Measurements from ENCODE around the gene FAT1. TPM values are rescaled to one million over a fixed set of nuclear protein-coding genes. Genes with fewer than 3 reads are reported as not detected.

FAT1 gene
- polyA plus RNA-seq, 1 donor = 186 TPM

DNA sequence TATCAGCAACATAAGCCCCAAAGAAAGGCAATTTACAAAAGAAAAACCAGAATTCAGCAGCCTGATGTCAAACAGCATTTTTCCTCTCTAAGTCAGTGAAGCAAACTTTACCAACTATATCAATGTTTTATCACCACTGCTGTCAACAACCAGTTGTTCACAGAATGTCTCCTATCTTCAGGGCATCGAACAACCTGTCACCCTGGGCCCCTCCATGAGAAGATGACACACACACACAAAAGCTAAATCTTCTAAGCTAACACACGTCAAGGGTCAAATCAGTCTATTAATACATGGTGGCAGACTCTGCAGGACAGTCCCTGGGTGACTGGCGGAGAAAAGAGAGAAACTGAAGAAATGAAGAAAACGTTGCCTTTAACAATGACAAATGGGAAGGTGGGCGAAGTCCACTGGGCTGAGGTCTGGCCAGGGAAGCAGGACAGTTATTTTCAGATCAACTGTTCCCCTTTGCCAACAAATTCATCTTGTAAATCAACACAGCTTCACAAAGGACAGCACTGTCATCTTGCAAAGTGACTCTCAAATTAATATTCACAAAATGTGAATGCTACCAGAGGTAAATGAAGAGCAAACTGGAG, 13.0 kb downstream of the FAT1 start:
- Histone ChIP-seq H3K9me3 (ENCODE audit: control insufficient read depth, low read depth, low read length) (peaks cover 15% of the 10 kb centered on the region), H3K4me1 (ENCODE audit: control insufficient read depth, insufficient read depth, low read length) (peaks cover 7% of the 10 kb centered on the region), H3K27me3 (ENCODE audit: control insufficient read depth, insufficient read depth, low read length) (no peaks in the 10 kb centered on the region), H3K36me3 (ENCODE audit: control insufficient read depth, insufficient read depth, low read length) (peaks cover 40% of the 10 kb centered on the region), H3K27ac (ENCODE audit: low read length) (no peak overlapping the region), H3K4me3 (ENCODE audit: low read length) (no peak overlapping the region)
- WGBS (ENCODE audit: insufficient coverage, low lambda C conversion rate) = 44% methylated on average over 3 of the region's 5 CpGs
- DNase-seq = peak in 1 of 2 donors; percentile 38

GRCh38 chr4:186709517-186709916, 14.1 kb downstream of the FAT1 start:
- peaks cover 7% of the 10 kb centered on the region for H3K4me1 ChIP-seq (ENCODE audit: control insufficient read depth, insufficient read depth, low read length)
- H3K9me3 ChIP-seq (ENCODE audit: control insufficient read depth, low read depth, low read length) = peaks cover 11% of the 10 kb centered on the region
- peaks cover 47% of the 10 kb centered on the region for H3K36me3 ChIP-seq (ENCODE audit: control insufficient read depth, insufficient read depth, low read length)
- 79% methylated on average over 4 of the region's 9 CpGs for WGBS (ENCODE audit: insufficient coverage, low lambda C conversion rate)
- no peaks in the 10 kb centered on the region for H3K27me3 ChIP-seq (ENCODE audit: control insufficient read depth, insufficient read depth, low read length)
- H3K4me3 ChIP-seq (ENCODE audit: low read length) = no peak overlapping the region
- no peak overlapping the region for H3K27ac ChIP-seq (ENCODE audit: low read length)
- no peak for DNase-seq

DNA sequence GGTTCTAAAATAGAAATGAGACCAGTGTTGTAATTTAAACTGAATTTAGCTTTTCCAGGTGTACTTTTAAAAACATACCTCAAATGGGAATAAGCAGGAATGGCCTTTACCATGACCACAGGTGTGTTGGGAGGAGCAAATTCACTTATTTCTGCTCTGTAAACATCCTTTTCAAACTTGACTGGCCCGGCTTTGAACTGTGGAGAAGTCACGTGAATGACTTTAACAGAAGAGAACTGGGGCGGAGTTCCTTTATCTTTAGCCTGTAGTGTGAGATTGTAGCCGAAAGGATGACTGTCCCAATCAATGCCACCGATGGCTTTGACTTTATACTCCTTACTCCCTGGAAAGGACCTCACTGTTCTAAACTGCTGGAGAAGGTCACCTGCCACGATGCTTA, 15.1 kb downstream of the FAT1 start:
- DNase-seq = no peak
- Histone ChIP-seq H3K4me3 (ENCODE audit: low read length) (no peak overlapping the region), H3K4me1 (ENCODE audit: control insufficient read depth, insufficient read depth, low read length) (peaks cover 7% of the 10 kb centered on the region), H3K27ac (ENCODE audit: low read length) (no peak overlapping the region), H3K36me3 (ENCODE audit: control insufficient read depth, insufficient read depth, low read length) (peaks cover 47% of the 10 kb centered on the region), H3K27me3 (ENCODE audit: control insufficient read depth, insufficient read depth, low read length) (no peaks in the 10 kb centered on the region), H3K9me3 (ENCODE audit: control insufficient read depth, low read depth, low read length) (peaks cover 1% of the 10 kb centered on the region)
- no CpG with 5 or more reads among the region's 6 CpGs for WGBS (ENCODE audit: insufficient coverage, low lambda C conversion rate)

DNA sequence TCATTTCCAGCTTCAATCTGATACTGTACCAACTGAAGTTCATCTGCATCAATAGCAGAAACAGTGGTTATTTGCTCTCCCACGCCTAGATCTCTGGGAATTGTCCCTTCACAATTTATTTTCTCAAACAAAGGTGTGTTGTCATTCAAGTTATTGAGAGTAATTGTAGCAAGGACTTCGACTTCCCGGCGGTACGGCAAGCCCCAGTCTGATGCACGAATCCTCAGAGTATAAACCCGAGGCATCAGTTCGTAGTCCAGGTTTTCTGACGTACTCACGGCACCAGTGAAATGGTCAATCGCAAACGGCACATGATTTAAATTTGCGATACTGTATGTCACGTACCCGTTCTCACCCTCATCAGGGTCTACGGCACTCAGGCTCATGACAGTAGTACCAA, 15.7 kb downstream of the FAT1 start:
- Histone ChIP-seq H3K27ac (ENCODE audit: low read length) (no peak overlapping the region), H3K27me3 (ENCODE audit: control insufficient read depth, insufficient read depth, low read length) (no peaks in the 10 kb centered on the region), H3K9me3 (ENCODE audit: control insufficient read depth, low read depth, low read length) (no peaks in the 10 kb centered on the region), H3K4me1 (ENCODE audit: control insufficient read depth, insufficient read depth, low read length) (peaks cover 7% of the 10 kb centered on the region), H3K4me3 (ENCODE audit: low read length) (no peak overlapping the region), H3K36me3 (ENCODE audit: control insufficient read depth, insufficient read depth, low read length) (peaks cover 50% of the 10 kb centered on the region)
- WGBS (ENCODE audit: insufficient coverage, low lambda C conversion rate) = no CpG with 5 or more reads among the region's 16 CpGs
- DNase-seq = no peak

GRCh38 chr4:186707574-186707973, 16.1 kb downstream of the FAT1 start:
- H3K27me3 ChIP-seq (ENCODE audit: control insufficient read depth, insufficient read depth, low read length) = no peaks in the 10 kb centered on the region
- no peak for DNase-seq
- H3K9me3 ChIP-seq (ENCODE audit: control insufficient read depth, low read depth, low read length) = no peaks in the 10 kb centered on the region
- H3K27ac ChIP-seq (ENCODE audit: low read length) = no peak overlapping the region
- H3K36me3 ChIP-seq (ENCODE audit: control insufficient read depth, insufficient read depth, low read length) = peaks cover 50% of the 10 kb centered on the region
- H3K4me3 ChIP-seq (ENCODE audit: low read length) = no peak overlapping the region
- no CpG with 5 or more reads among the region's 6 CpGs for WGBS (ENCODE audit: insufficient coverage, low lambda C conversion rate)
- H3K4me1 ChIP-seq (ENCODE audit: control insufficient read depth, insufficient read depth, low read length) = peaks cover 7% of the 10 kb centered on the region

DNA sequence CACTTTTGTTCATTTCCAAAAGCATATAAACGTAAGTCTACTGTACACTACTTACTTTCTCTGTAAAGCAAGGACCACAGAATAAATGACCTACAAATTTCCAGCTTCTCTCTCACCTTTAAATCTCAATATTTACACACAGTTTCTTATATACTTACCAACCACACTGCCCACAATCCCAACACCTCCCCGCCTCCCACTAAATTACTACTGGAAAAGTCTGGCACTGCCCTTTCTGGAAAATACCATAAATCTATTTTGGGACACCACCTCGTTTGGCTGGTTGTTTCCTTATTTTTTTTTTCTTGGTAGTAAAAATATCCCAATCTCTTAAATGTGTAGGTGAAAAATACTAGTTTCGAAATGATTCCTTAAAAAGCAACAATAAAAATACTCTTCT, 19.6 kb downstream of the FAT1 start:
- WGBS (ENCODE audit: insufficient coverage, low lambda C conversion rate) = 100% methylated on average over 2 of the region's 4 CpGs
- Histone ChIP-seq H3K27me3 (ENCODE audit: control insufficient read depth, insufficient read depth, low read length) (no peaks in the 10 kb centered on the region), H3K9me3 (ENCODE audit: control insufficient read depth, low read depth, low read length) (no peaks in the 10 kb centered on the region), H3K27ac (ENCODE audit: low read length) (no peak overlapping the region), H3K36me3 (ENCODE audit: control insufficient read depth, insufficient read depth, low read length) (peaks cover 53% of the 10 kb centered on the region), H3K4me1 (ENCODE audit: control insufficient read depth, insufficient read depth, low read length) (peaks cover 23% of the 10 kb centered on the region), H3K4me3 (ENCODE audit: low read length) (no peak overlapping the region)
- DNase-seq = no peak

GRCh38 chr4:186703510-186703909, 20.1 kb downstream of the FAT1 start:
- Histone ChIP-seq H3K4me1 (ENCODE audit: control insufficient read depth, insufficient read depth, low read length) (peaks cover 27% of the 10 kb centered on the region), H3K4me3 (ENCODE audit: low read length) (no peak overlapping the region), H3K27ac (ENCODE audit: low read length) (no peak overlapping the region), H3K9me3 (ENCODE audit: control insufficient read depth, low read depth, low read length) (peaks cover 2% of the 10 kb centered on the region), H3K27me3 (ENCODE audit: control insufficient read depth, insufficient read depth, low read length) (no peaks in the 10 kb centered on the region), H3K36me3 (ENCODE audit: control insufficient read depth, insufficient read depth, low read length) (peaks cover 48% of the 10 kb centered on the region)
- no CpG with 5 or more reads among the region's 8 CpGs for WGBS (ENCODE audit: insufficient coverage, low lambda C conversion rate)
- no peak for DNase-seq

GRCh38 chr4:186702940-186703339, 20.7 kb downstream of the FAT1 start:
- peaks cover 42% of the 10 kb centered on the region for H3K36me3 ChIP-seq (ENCODE audit: control insufficient read depth, insufficient read depth, low read length)
- H3K27me3 ChIP-seq (ENCODE audit: control insufficient read depth, insufficient read depth, low read length) = no peaks in the 10 kb centered on the region
- no peak overlapping the region for H3K27ac ChIP-seq (ENCODE audit: low read length)
- DNase-seq = no peak
- H3K4me1 ChIP-seq (ENCODE audit: control insufficient read depth, insufficient read depth, low read length) = peaks cover 32% of the 10 kb centered on the region
- H3K4me3 ChIP-seq (ENCODE audit: low read length) = no peak overlapping the region
- WGBS (ENCODE audit: insufficient coverage, low lambda C conversion rate) = 95% methylated on average over 4 of the region's 10 CpGs
- H3K9me3 ChIP-seq (ENCODE audit: control insufficient read depth, low read depth, low read length) = peaks cover 3% of the 10 kb centered on the region

- DNase-seq = no peak
- Histone ChIP-seq H3K27ac (ENCODE audit: low read length) (no peak overlapping the region), H3K36me3 (ENCODE audit: control insufficient read depth, insufficient read depth, low read length) (peaks cover 36% of the 10 kb centered on the region), H3K9me3 (ENCODE audit: control insufficient read depth, low read depth, low read length) (peaks cover 3% of the 10 kb centered on the region), H3K4me1 (ENCODE audit: control insufficient read depth, insufficient read depth, low read length) (peaks cover 34% of the 10 kb centered on the region), H3K27me3 (ENCODE audit: control insufficient read depth, insufficient read depth, low read length) (no peaks in the 10 kb centered on the region), H3K4me3 (ENCODE audit: low read length) (no peak overlapping the region)
- WGBS (ENCODE audit: insufficient coverage, low lambda C conversion rate) = no CpG with 5 or more reads among the region's 4 CpGs
These were observed 21.4 kb downstream of the FAT1 start for GRCh38 chr4:186702297-186702696.

GRCh38 chr4:186701788-186702187, 21.9 kb downstream of the FAT1 start:
- peaks cover 7% of the 10 kb centered on the region for H3K9me3 ChIP-seq (ENCODE audit: control insufficient read depth, low read depth, low read length)
- WGBS (ENCODE audit: insufficient coverage, low lambda C conversion rate) = no CpG with 5 or more reads among the region's 12 CpGs
- no peak for DNase-seq
- peaks cover 36% of the 10 kb centered on the region for H3K36me3 ChIP-seq (ENCODE audit: control insufficient read depth, insufficient read depth, low read length)
- H3K27ac ChIP-seq (ENCODE audit: low read length) = peak overlapping the region; percentile 9
- no peak overlapping the region for H3K4me3 ChIP-seq (ENCODE audit: low read length)
- H3K27me3 ChIP-seq (ENCODE audit: control insufficient read depth, insufficient read depth, low read length) = no peaks in the 10 kb centered on the region
- H3K4me1 ChIP-seq (ENCODE audit: control insufficient read depth, insufficient read depth, low read length) = peaks cover 34% of the 10 kb centered on the region

- no peaks in the 10 kb centered on the region for H3K27me3 ChIP-seq (ENCODE audit: control insufficient read depth, insufficient read depth, low read length)
- peaks cover 34% of the 10 kb centered on the region for H3K4me1 ChIP-seq (ENCODE audit: control insufficient read depth, insufficient read depth, low read length)
- WGBS (ENCODE audit: insufficient coverage, low lambda C conversion rate) = no CpG with 5 or more reads among the region's 5 CpGs
- no peak overlapping the region for H3K4me3 ChIP-seq (ENCODE audit: low read length)
- H3K9me3 ChIP-seq (ENCODE audit: control insufficient read depth, low read depth, low read length) = peaks cover 7% of the 10 kb centered on the region
- peak; percentile 39 to 68 for DNase-seq
- peak overlapping the region; percentile 18 for H3K27ac ChIP-seq (ENCODE audit: low read length)
- peaks cover 32% of the 10 kb centered on the region for H3K36me3 ChIP-seq (ENCODE audit: control insufficient read depth, insufficient read depth, low read length)
These were observed 22.4 kb downstream of the FAT1 start for GRCh38 chr4:186701273-186701672.
